Neutrophil (primary cell): Measurements from ENCODE around the gene PRR30.
"Not testable (repeated sequence)": the region's sequence is repeated elsewhere in the genome, so short reads cannot be mapped to it uniquely, and the experiment has no call there.

Experiments
- H3K27ac ChIP-seq: fragments of 200-600 bp; sonication (generic); 2 replicates; pipeline ENCODE4 v1.5.1; 2016; ENCODE audit warnings: mild to moderate bottlenecking, moderate library complexity
- H3K27me3 ChIP-seq: fragments of 200-600 bp; sonication (generic); 2 replicates; pipeline ENCODE4 v1.6.0; 2016; ENCODE audit warnings: mild to moderate bottlenecking
- H3K36me3 ChIP-seq: fragments of 200-600 bp; sonication (generic); 2 replicates; pipeline ENCODE4 v1.5.1; 2017
- H3K4me1 ChIP-seq, 2 experiments: fragments of 200-600 bp in 1 of 2; sonication (generic) in 1 of 2; 1 replicate in 1 of 2; 2 replicates in 1 of 2; pipeline versions ENCODE4 v1.5.1 to v1.6.1; 2013 to 2016; ENCODE audit warnings: low read depth in 1 of 2, low read length in 1 of 2, mild to moderate bottlenecking in 1 of 2, moderate library complexity in 1 of 2; ENCODE audit not compliant: control insufficient read depth in 1 of 2, insufficient read depth in 1 of 2
- H3K4me3 ChIP-seq, 2 experiments: fragments of 200-600 bp in 1 of 2; sonication (generic) in 1 of 2; 1 replicate in 1 of 2; 2 replicates in 1 of 2; pipeline ENCODE4 v1.5.1; 2013 to 2016; ENCODE audit warnings: low read depth in 1 of 2, low read length in 1 of 2, mild to moderate bottlenecking in 1 of 2, moderate library complexity in 1 of 2
- H3K9me3 ChIP-seq: fragments of 200-600 bp; sonication (generic); 2 replicates; pipeline ENCODE4 v1.5.1; 2016
- CTCF ChIP-seq: fragments of 200-600 bp; sonication (generic); IDR thresholded peaks from 2 replicates; pipeline ENCODE4 v1.5.1; 2016; ENCODE audit warnings: antibody characterized with exemption

Gene PRR30

GRCh38 chr2:27179344-27180000, 40.3 kb upstream of the PRR30 start:
- H3K9me3 ChIP-seq, result no peaks in the 10 kb centered on the region
- no peaks in the 10 kb centered on the region for H3K36me3 ChIP-seq
- peaks cover 19% of the 10 kb centered on the region for H3K27me3 ChIP-seq
- no peak overlapping the region for H3K4me3 ChIP-seq
- no peaks in the 10 kb centered on the region for H3K4me1 ChIP-seq
- no peak overlapping the region for H3K27ac ChIP-seq
- TF ChIP-seq CTCF, result no peak

GRCh38 chr2:27178469-27178868, 39.3 kb upstream of the PRR30 start:
- no peaks in the 10 kb centered on the region for H3K36me3 ChIP-seq
- H3K27me3 ChIP-seq, result peaks cover 19% of the 10 kb centered on the region
- no peaks in the 10 kb centered on the region for H3K4me1 ChIP-seq
- no peak for TF ChIP-seq CTCF
- no peak overlapping the region for H3K27ac ChIP-seq
- no peak overlapping the region for H3K4me3 ChIP-seq
- no peaks in the 10 kb centered on the region for H3K9me3 ChIP-seq

GRCh38 chr2:27177441-27178351, 38.5 kb upstream of the PRR30 start:
- H3K4me1 ChIP-seq, result no peaks in the 10 kb centered on the region
- no peaks in the 10 kb centered on the region for H3K36me3 ChIP-seq
- H3K27ac ChIP-seq, result no peak overlapping the region
- TF ChIP-seq CTCF, result no peak
- H3K9me3 ChIP-seq, result no peaks in the 10 kb centered on the region
- peaks cover 19% of the 10 kb centered on the region for H3K27me3 ChIP-seq
- H3K4me3 ChIP-seq, result no peak overlapping the region

- not testable (repeated sequence) for H3K4me3 ChIP-seq, H3K27ac ChIP-seq, H3K9me3 ChIP-seq, H3K36me3 ChIP-seq, H3K4me1 ChIP-seq
- H3K27me3 ChIP-seq, result peaks cover 34% of the 10 kb centered on the region
Measured at GRCh38 chr2:27175781-27176180, 36.6 kb upstream of the PRR30 start.

- Histone ChIP-seq H3K9me3 (no peaks in the 10 kb centered on the region), H3K4me1 (no peaks in the 10 kb centered on the region), H3K4me3 (no peak overlapping the region), H3K36me3 (no peaks in the 10 kb centered on the region), H3K27me3 (peaks cover 39% of the 10 kb centered on the region), H3K27ac (no peak overlapping the region)
- no peak for TF ChIP-seq CTCF
Measured at GRCh38 chr2:27175330-27175729, 36.1 kb upstream of the PRR30 start.

- no peaks in the 10 kb centered on the region for H3K36me3 ChIP-seq
- H3K27ac ChIP-seq, result no peak overlapping the region
- no peaks in the 10 kb centered on the region for H3K9me3 ChIP-seq
- H3K27me3 ChIP-seq, result peaks cover 44% of the 10 kb centered on the region
- peaks cover 0 to 4% of the 10 kb centered on the region in 2 experiments for H3K4me1 ChIP-seq
- TF ChIP-seq CTCF, result no peak
- H3K4me3 ChIP-seq, result no peak overlapping the region
Measured at GRCh38 chr2:27174638-27175037, 35.4 kb upstream of the PRR30 start.
